PC-9 (cell line): ENCODE measurements around the gene TMEM263. TPM values are rescaled to one million over a fixed set of nuclear protein-coding genes. Genes with fewer than 3 reads are reported as not detected.
A peak's percentile ranks its signal among the peaks of the same experiment; 100 is the strongest.

Experiments used
- BruUV-seq: library from RNA; stranded (reverse); fragments of 400-500 nt; replicated peaks from 2 replicates; lab custom pipeline; 2021; lab: Mats Ljungman, UMichigan
- CTCF ChIA-PET: fragments of 300-600 bp; sonication (Branson Sonifier 250); formaldehyde crosslinking; loops from one replicate; lab custom pipeline; 2022; ENCODE audit warnings: antibody characterized with exemption; lab: Charles Lee
- POLR2A ChIA-PET: fragments of 300-600 bp; sonication (Branson Sonifier 250); formaldehyde crosslinking; loops from one replicate; lab custom pipeline; 2022; ENCODE audit warnings: antibody characterized with exemption; ENCODE audit not compliant: unreplicated experiment; lab: Charles Lee
- DNase-seq, 2 experiments: peaks; one replicate each; pipeline versions ENCODE4 v3.0.0 to v3.0.0-alpha.2; 2015 to 2022; ENCODE audit warnings: mixed read lengths in 1 of 2
- H2AFZ ChIP-seq: fragments of 200-600 bp; sonication (generic); 2 replicates; pipeline ENCODE4 v1.8.1; 2017; ENCODE audit warnings: antibody characterized with exemption
- H3F3A ChIP-seq: fragments of 200-600 bp; sonication (generic); 2 replicates; pipeline ENCODE4 v1.8.1; 2017; ENCODE audit warnings: antibody characterized with exemption, mild to moderate bottlenecking, low read depth; ENCODE audit not compliant: insufficient read depth
- H3K27ac ChIP-seq: fragments of 200-600 bp; sonication (generic); 2 replicates; pipeline ENCODE4 v1.6.1; 2016; ENCODE audit warnings: mixed run types
- H3K27me3 ChIP-seq: fragments of 200-600 bp; sonication (generic); 2 replicates; pipeline ENCODE4 v1.6.1; 2016; ENCODE audit warnings: low read depth, mixed run types; ENCODE audit not compliant: insufficient read depth
- H3K36me3 ChIP-seq: fragments of 200-600 bp; sonication (generic); 2 replicates; pipeline ENCODE4 v1.6.1; 2016; ENCODE audit warnings: low read depth, mixed run types
- H3K4me1 ChIP-seq: fragments of 200-600 bp; sonication (generic); replicated peaks from 2 replicates; pipeline ENCODE4 v1.6.1; 2016; ENCODE audit warnings: mixed run types; ENCODE audit not compliant: insufficient read depth
- H3K4me2 ChIP-seq: fragments of 200-600 bp; sonication (generic); 2 replicates; pipeline ENCODE4 v1.6.1; 2017; ENCODE audit warnings: mixed run types
- H3K4me3 ChIP-seq: fragments of 200-600 bp; sonication (generic); 2 replicates; pipeline ENCODE4 v1.6.1; 2016; ENCODE audit warnings: mixed run types
- H3K79me2 ChIP-seq: fragments of 200-600 bp; sonication (generic); 2 replicates; pipeline ENCODE4 v1.6.1; 2017; ENCODE audit warnings: low read depth, mixed run types
- H3K9me2 ChIP-seq: fragments of 200-600 bp; sonication (generic); 2 replicates; pipeline ENCODE4 v1.8.1; 2017; ENCODE audit warnings: mild to moderate bottlenecking; ENCODE audit not compliant: insufficient read depth
- H3K9me3 ChIP-seq: fragments of 200-600 bp; sonication (generic); 2 replicates; pipeline ENCODE4 v1.8.1; 2016; ENCODE audit warnings: low read depth; ENCODE audit not compliant: insufficient read depth
- H4K20me1 ChIP-seq: fragments of 200-600 bp; sonication (generic); 2 replicates; pipeline ENCODE4 v1.8.1; 2017; ENCODE audit not compliant: insufficient read depth
- CTCF ChIP-seq: fragments of 200-600 bp; sonication (generic); conservative IDR thresholded peaks from 2 replicates; pipeline ENCODE4 v1.6.1; 2017; ENCODE audit warnings: mixed run types, antibody characterized with exemption, mild to moderate bottlenecking, moderate library complexity
- EZH2 ChIP-seq: fragments of 200-600 bp; sonication (generic); IDR thresholded peaks from 2 replicates; pipeline ENCODE4 v1.8.0; 2017; ENCODE audit warnings: antibody characterized with exemption, low read depth
- intact Hi-C: fragments of 100-400 bp; cut with micrococcal nuclease; formaldehyde crosslinking; loops from one replicate; pipeline ENCODE4 v1.10.0; 2022; ENCODE audit not compliant: unreplicated experiment
- total RNA-seq: library from RNA; stranded (reverse); gene quantifications from 2 replicates; pipeline ENCODE4 v1.2.3, GENCODE V29; 2021

The TMEM263 gene
- total RNA-seq, 1 experiment from 2014 or later, result 33.2 TPM

DNA sequence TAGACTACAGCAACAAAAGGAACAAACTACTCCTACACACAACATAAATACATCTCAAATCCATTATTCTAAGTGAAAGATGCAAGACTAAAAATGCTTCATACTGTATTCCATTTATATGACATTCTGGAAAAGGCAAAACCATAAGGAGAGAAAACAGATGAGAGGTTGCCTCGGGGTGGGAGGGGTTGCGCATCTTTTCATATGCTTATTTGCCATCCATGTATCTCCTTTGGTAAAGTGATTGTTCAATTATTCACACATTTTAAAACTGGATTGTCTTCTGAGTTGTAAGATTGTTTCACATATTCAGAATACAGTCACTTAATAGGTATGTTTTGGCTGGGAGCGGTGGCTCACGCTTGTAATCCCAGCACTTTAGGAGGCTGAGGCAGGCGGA is 5.1 kb upstream of the TMEM263 start:
- Histone ChIP-seq H3K27me3 (peaks cover 13% of the 10 kb centered on the region; the same call in 1 of the 2 replicates), H3K4me1 (no peaks in the 10 kb centered on the region), H3F3A (peaks cover 16% of the 10 kb centered on the region; the same call in 1 of the 2 replicates), H3K4me2 (no peak overlapping the region), H3K9me3 (peaks cover 8% of the 10 kb centered on the region; the same call in 1 of the 2 replicates), H3K79me2 (no peaks in the 10 kb centered on the region), H4K20me1 (no peaks in the 10 kb centered on the region), H2AFZ (no peak overlapping the region), H3K27ac (no peak overlapping the region), H3K36me3 (no peaks in the 10 kb centered on the region), H3K9me2 (no peaks in the 10 kb centered on the region; the same call in 1 of the 2 replicates), H3K4me3 (no peak overlapping the region)
- no TSS peak for BruUV-seq
- intact Hi-C loops, result no loop called here
- CTCF ChIA-PET, result no interaction called here
- TF ChIP-seq EZH2, result no peak
- TF ChIP-seq CTCF, result no peak
- no peak for DNase-seq
- POLR2A ChIA-PET, result no interaction called here

- no peak overlapping the region for H2AFZ ChIP-seq
- TF ChIP-seq CTCF, result no peak
- H3K9me3 ChIP-seq, result peaks cover 8% of the 10 kb centered on the region; the same call in 1 of the 2 replicates
- peaks cover 3% of the 10 kb centered on the region; the same call in 1 of the 2 replicates for H4K20me1 ChIP-seq
- peaks cover 14% of the 10 kb centered on the region for H3K79me2 ChIP-seq
- ChIA-PET POLR2A (interaction anchor here (0.7 kb wide), 1 partner anchor 77 kb away, joined by 7 read pairs; no protein-coding TSS in a partner anchor), CTCF (no interaction called here)
- H3K36me3 ChIP-seq, result no peaks in the 10 kb centered on the region
- no peak overlapping the region for H3K27ac ChIP-seq
- intact Hi-C loops, result loop anchor here (2.0 kb wide), 1 partner anchor 33 kb away; the partner anchor contains the start of gene MTERF2
- no peaks in the 10 kb centered on the region; the same call in 1 of the 2 replicates for H3K9me2 ChIP-seq
- no peak overlapping the region for H3K4me2 ChIP-seq
- H3K27me3 ChIP-seq, result peaks cover 13% of the 10 kb centered on the region; the same call in 1 of the 2 replicates
- H3F3A ChIP-seq, result peaks cover 20% of the 10 kb centered on the region; the same call in 1 of the 2 replicates
- no peak for DNase-seq
- peaks cover 13% of the 10 kb centered on the region; the same call in 1 of the 2 replicates for H3K4me1 ChIP-seq
- H3K4me3 ChIP-seq, result no peak overlapping the region
- no TSS peak for BruUV-seq
Observed at GRCh38 chr12:106953352-106954250, 2.1 kb upstream of the TMEM263 start.

DNA sequence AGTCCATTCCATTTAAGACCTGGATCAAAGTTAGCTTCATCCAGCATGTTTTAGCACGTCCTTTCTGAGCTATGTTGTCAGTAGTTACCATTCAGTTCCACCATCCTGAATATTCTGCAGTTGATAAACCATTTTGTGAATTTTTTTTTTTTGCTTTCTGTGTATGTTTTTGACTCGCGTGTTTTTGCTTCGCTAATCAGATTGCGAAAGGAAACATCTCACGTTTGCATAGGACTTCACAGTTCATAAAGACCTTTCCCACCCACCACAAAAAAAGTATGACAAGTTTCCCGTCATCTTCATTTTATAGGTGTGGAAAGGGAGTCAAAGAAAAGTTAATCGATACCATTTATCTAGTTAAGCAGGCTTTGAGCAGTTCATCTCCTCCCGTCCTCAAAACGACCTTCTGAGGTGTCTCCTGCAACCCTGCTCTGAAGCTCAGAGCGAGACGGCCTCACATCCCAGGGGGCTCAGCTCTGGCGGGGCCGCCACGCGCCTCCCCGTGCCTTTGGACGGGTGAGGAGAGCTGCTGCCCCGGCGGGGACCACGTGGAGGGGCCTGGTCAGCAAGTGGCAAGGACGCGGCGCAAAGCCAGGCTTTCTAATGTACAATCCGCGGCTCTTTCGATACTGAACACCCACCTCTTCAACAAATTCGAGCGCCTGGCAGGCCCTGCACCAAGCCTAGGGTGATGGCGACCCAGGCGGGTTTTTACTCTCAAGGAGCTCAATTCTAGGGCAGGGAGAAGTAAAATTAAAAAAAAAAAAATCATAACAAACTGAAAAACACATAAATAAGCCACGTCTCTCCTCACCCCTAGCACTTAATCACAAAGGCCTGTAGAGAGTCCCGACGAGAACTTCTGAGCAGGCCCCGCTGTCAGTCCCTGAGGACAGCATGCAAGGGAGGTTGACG is 988 bp upstream of the TMEM263 start:
- peaks cover 13% of the 10 kb centered on the region; the same call in 1 of the 2 replicates for H3K27me3 ChIP-seq
- intact Hi-C loops, result loop anchor here (2.0 to 5.0 kb wide), 2 partner anchors 32 to 707 kb away; partner anchors contain the start of genes CKAP4 and MTERF2
- H3K4me1 ChIP-seq, result peaks cover 17% of the 10 kb centered on the region; the same call in 1 of the 2 replicates
- no peak overlapping the region for H3K27ac ChIP-seq
- H3F3A ChIP-seq, result peaks cover 20% of the 10 kb centered on the region; the same call in 1 of the 2 replicates
- BruUV-seq, result TSS peak; percentile 45
- ChIA-PET CTCF (no interaction called here), POLR2A (interaction anchor here (0.6 to 0.7 kb wide), 2 partner anchors 76 to 703 kb away, joined by 3 to 7 read pairs; no protein-coding TSS in a partner anchor)
- TF ChIP-seq EZH2, result no peak
- no peak for TF ChIP-seq CTCF
- peak overlapping the region; percentile 76 for H3K4me2 ChIP-seq
- H3K9me2 ChIP-seq, result no peaks in the 10 kb centered on the region; the same call in 1 of the 2 replicates
- DNase-seq, result no peak
- H2AFZ ChIP-seq, result peak overlapping the region; percentile 85
- H3K79me2 ChIP-seq, result peaks cover 26% of the 10 kb centered on the region
- peaks cover 6% of the 10 kb centered on the region; the same call in 1 of the 2 replicates for H4K20me1 ChIP-seq
- no peaks in the 10 kb centered on the region for H3K36me3 ChIP-seq
- no peaks in the 10 kb centered on the region for H3K9me3 ChIP-seq
- H3K4me3 ChIP-seq, result peak overlapping the region; percentile 83
